Stimulated activated naive CD4-positive, alpha-beta T cell (primary cell): ENCODE measurements around the gene CARMIL3.

Experiments
- DNase-seq, 6 experiments: peaks; one replicate each; lab custom pipeline; 2025; lab: John Stamatoyannopoulos, UW

CARMIL3 gene

GRCh38 chr14:24075485-24076301 lies 23.9 kb downstream of the CARMIL3 start:
- no peak for DNase-seq

- no peak for DNase-seq
These were observed 24.4 kb downstream of the CARMIL3 start for GRCh38 chr14:24076302-24076601.

GRCh38 chr14:24077086-24077485 lies 25.3 kb downstream of the CARMIL3 start:
- DNase-seq: no peak

- DNase-seq: no peak
These were observed 26.3 kb downstream of the CARMIL3 start for GRCh38 chr14:24078146-24078545.

- no peak for DNase-seq
These were observed 27.8 kb downstream of the CARMIL3 start for GRCh38 chr14:24079491-24080141.

- no peak for DNase-seq
These were observed 28.3 kb downstream of the CARMIL3 start for GRCh38 chr14:24080142-24080530.

- DNase-seq: peak; percentile 22 to 80 (median 62)
These were observed 29.3 kb downstream of the CARMIL3 start for GRCh38 chr14:24080888-24081738.

GRCh38 chr14:24081739-24082211 lies 30.0 kb downstream of the CARMIL3 start:
- no peak for DNase-seq

GRCh38 chr14:24082411-24083080 lies 30.7 kb downstream of the CARMIL3 start:
- DNase-seq: no peak

- no peak for DNase-seq
These were observed 31.7 kb downstream of the CARMIL3 start for GRCh38 chr14:24083462-24083861.

GRCh38 chr14:24084440-24084839 lies 32.6 kb downstream of the CARMIL3 start:
- no peak for DNase-seq

GRCh38 chr14:24085215-24085614 lies 33.4 kb downstream of the CARMIL3 start:
- DNase-seq: no peak

GRCh38 chr14:24086193-24086955 lies 34.6 kb downstream of the CARMIL3 start:
- DNase-seq: no peak

- DNase-seq: no peak
These were observed 35.2 kb downstream of the CARMIL3 start for GRCh38 chr14:24087004-24087403.

GRCh38 chr14:24088095-24088494 lies 36.3 kb downstream of the CARMIL3 start:
- DNase-seq: no peak

- no peak for DNase-seq
These were observed 38.1 kb downstream of the CARMIL3 start for GRCh38 chr14:24089890-24090289.

GRCh38 chr14:24092110-24092504 lies 40.3 kb downstream of the CARMIL3 start:
- no peak for DNase-seq

- DNase-seq: no peak
These were observed 40.8 kb downstream of the CARMIL3 start for GRCh38 chr14:24092505-24093206.

- DNase-seq: no peak
These were observed 41.5 kb downstream of the CARMIL3 start for GRCh38 chr14:24093207-24093900.
